HepG2 (cell line): ENCODE measurements around the gene GPSM1. TPM values are rescaled to one million over a fixed set of nuclear protein-coding genes. Genes with fewer than 3 reads are reported as not detected.

Experiments used
- ATAC-seq: fragments of 200-7000 bp; cut with Tn5 transposase; 3 replicates; pipeline ENCODE4 v1.9.1; 2020; ENCODE audit warnings: mild to moderate bottlenecking, moderate library complexity
- BruUV-seq: library from RNA; stranded (reverse); fragments of 400-500 nt; replicated peaks from 2 replicates; lab custom pipeline; 2021; lab: Mats Ljungman, UMichigan
- CTCF ChIA-PET: fragments of 300-600 bp; formaldehyde crosslinking; extraction: SDS; loops from one replicate; lab custom pipeline; 2021; ENCODE audit warnings: low total read pairs, inconsistent platforms, low intra/inter-chr PET ratio; lab: Yijun Ruan, JAX
- POLR2A ChIA-PET: fragments of 350-600 bp; sonication (Branson Sonifier 250); formaldehyde crosslinking; loops from one replicate; lab custom pipeline; 2020; ENCODE audit warnings: antibody characterized with exemption, inconsistent platforms; lab: Yijun Ruan, JAX
- DNase-seq: peaks from one replicate; pipeline ENCODE4 v3.0.0-alpha.2; 2015; ENCODE audit warnings: low spot score
- FAIRE-seq: peaks from 3 replicates; lab custom pipeline; 2011; peaks lifted over from hg19 to GRCh38; lab: Jason Lieb, UNC
- H2AFZ ChIP-seq: one replicate; pipeline ENCODE4 v1.6.1; 2011; ENCODE audit warnings: low read length, inconsistent platforms
- H3K27ac ChIP-seq: fragments of 300-600 bp; 3 replicates; pipeline ENCODE4 v1.8.0; 2011; ENCODE audit warnings: mixed run types, mild to moderate bottlenecking, mixed read lengths, low read length, inconsistent platforms; ENCODE audit not compliant: insufficient read depth; ENCODE audit errors: extremely low read length
- H3K27me3 ChIP-seq, 2 experiments: fragments of 200-600 bp in 1 of 2; 2 replicates in 1 of 2; 3 replicates in 1 of 2; pipeline versions ENCODE4 v1.6.0 to v1.8.0; 2011; ENCODE audit warnings: low read length in 2 of 2, mild to moderate bottlenecking in 2 of 2, moderate library complexity in 2 of 2, inconsistent platforms in 1 of 2; ENCODE audit not compliant: insufficient read depth in 2 of 2, control insufficient read depth in 1 of 2
- H3K36me3 ChIP-seq, 2 experiments: fragments of 200-600 bp in 1 of 2; replicated peaks in 1 of 2; 2 replicates in 1 of 2; 3 replicates in 1 of 2; pipeline versions ENCODE4 v1.5.1 to v1.8.0; 2011; ENCODE audit warnings: low read length in 2 of 2, inconsistent platforms in 1 of 2; ENCODE audit not compliant: insufficient read depth in 2 of 2, control insufficient read depth in 1 of 2
- H3K4me1 ChIP-seq: 2 replicates; pipeline ENCODE4 v1.5.1; 2012; ENCODE audit warnings: low read length, inconsistent platforms; ENCODE audit not compliant: insufficient read depth
- H3K4me2 ChIP-seq: 2 replicates; pipeline ENCODE4 v1.6.0; 2011; ENCODE audit warnings: low read depth, low read length, inconsistent platforms
- H3K4me3 ChIP-seq, 3 experiments: fragments of 200-600 bp in 1 of 3; sonication (generic), shearing (Covaris generic) in 1 of 3; replicated peaks in 1 of 3; 2 replicates each; pipeline ENCODE4 v1.5.1; 2011 to 2016; ENCODE audit warnings: low read length in 3 of 3, inconsistent platforms in 2 of 3, low read depth in 2 of 3, mild to moderate bottlenecking in 2 of 3, control low read depth in 1 of 3, mixed read lengths in 1 of 3; ENCODE audit not compliant: insufficient read depth in 1 of 3
- H3K79me2 ChIP-seq: one replicate; pipeline ENCODE4 v1.6.1; 2011; ENCODE audit warnings: low read length, inconsistent platforms; ENCODE audit not compliant: insufficient read depth
- H3K9ac ChIP-seq: 2 replicates; pipeline ENCODE4 v1.6.0; 2011; ENCODE audit warnings: mild to moderate bottlenecking, low read depth, low read length, inconsistent platforms; ENCODE audit not compliant: insufficient read depth
- H3K9me3 ChIP-seq: 2 replicates; pipeline ENCODE4 v1.5.1; 2012; ENCODE audit warnings: mild to moderate bottlenecking, low read length
- H4K20me1 ChIP-seq: 2 replicates; pipeline ENCODE4 v1.6.0; 2011; ENCODE audit warnings: inconsistent platforms, mild to moderate bottlenecking, low read length, moderate library complexity; ENCODE audit not compliant: insufficient read depth
- CBX5 ChIP-seq: sonication (generic); formaldehyde crosslinking; IDR thresholded peaks from 2 replicates; pipeline ENCODE4 v1.4.0; 2020; ENCODE audit warnings: missing genetic modification reagents, borderline replicate concordance
- FOXA3 ChIP-seq: IDR thresholded peaks from 2 replicates; pipeline ENCODE4 v1.6.1; 2016; ENCODE audit warnings: missing genetic modification reagents, missing compliant biosample characterization
- FOXK2 ChIP-seq: fragments of 450-650 bp; IDR thresholded peaks from 2 replicates; pipeline ENCODE4 v1.6.1; 2016
- GTF2F1 ChIP-seq: fragments of 150-350 bp; IDR thresholded peaks from 2 replicates; pipeline ENCODE4 v1.6.1; 2014; ENCODE audit warnings: low read length
- KLF12 ChIP-seq: sonication (generic); formaldehyde crosslinking; IDR thresholded peaks from 2 replicates; pipeline ENCODE4 v1.4.0; 2020; ENCODE audit warnings: missing genetic modification reagents, borderline replicate concordance
- NFKB2 ChIP-seq: sonication (generic); formaldehyde crosslinking; IDR thresholded peaks from 2 replicates; pipeline ENCODE4 v1.4.0; 2020; ENCODE audit warnings: missing genetic modification reagents, borderline replicate concordance
- PAX8 ChIP-seq: sonication (generic); formaldehyde crosslinking; IDR thresholded peaks from 2 replicates; pipeline ENCODE4 v1.8.0; 2022; ENCODE audit warnings: mild to moderate bottlenecking, missing genetic modification reagents, borderline replicate concordance
- SCMH1 ChIP-seq: sonication (generic); formaldehyde crosslinking; IDR thresholded peaks from 2 replicates; pipeline ENCODE4 v1.9.0; 2021; ENCODE audit warnings: missing genetic modification reagents, mild to moderate bottlenecking, borderline replicate concordance
- TSC22D2 ChIP-seq: sonication (generic); formaldehyde crosslinking; IDR thresholded peaks from 2 replicates; pipeline ENCODE4 v1.5.1; 2020; ENCODE audit warnings: missing genetic modification reagents, mild to moderate bottlenecking, borderline replicate concordance
- ZFP41 ChIP-seq: sonication (generic); formaldehyde crosslinking; IDR thresholded peaks from 2 replicates; pipeline ENCODE4 v1.4.0; 2020; ENCODE audit warnings: mild to moderate bottlenecking, missing genetic modification reagents, borderline replicate concordance
- ZKSCAN8 ChIP-seq: IDR thresholded peaks from 2 replicates; pipeline ENCODE4 v1.6.1; 2016; ENCODE audit warnings: borderline replicate concordance, missing genetic modification reagents, missing compliant biosample characterization
- ZMYM2 ChIP-seq: sonication (generic); formaldehyde crosslinking; IDR thresholded peaks from 2 replicates; pipeline ENCODE4 v1.8.0; 2022; ENCODE audit warnings: mild to moderate bottlenecking, missing genetic modification reagents
- ZNF180 ChIP-seq: sonication (generic); formaldehyde crosslinking; IDR thresholded peaks from 2 replicates; pipeline ENCODE4 v1.4.0; 2020; ENCODE audit warnings: low read depth, missing genetic modification reagents, borderline replicate concordance
- ZNF383 ChIP-seq: sonication (generic); formaldehyde crosslinking; IDR thresholded peaks from 2 replicates; pipeline ENCODE4 v1.4.0; 2020; ENCODE audit warnings: missing genetic modification reagents, mild to moderate bottlenecking, borderline replicate concordance
- ZNF547 ChIP-seq: sonication (generic); formaldehyde crosslinking; IDR thresholded peaks from 2 replicates; pipeline ENCODE4 v1.5.1; 2020; ENCODE audit warnings: mild to moderate bottlenecking, missing genetic modification reagents
- ZNF644 ChIP-seq: IDR thresholded peaks from 2 replicates; pipeline ENCODE4 v1.6.1; 2016; ENCODE audit warnings: low read depth
- WGBS: methylation state at CpG from one replicate; pipeline ENCODE4 v1.1.6; 2017; ENCODE audit warnings: low lambda C conversion rate; 5-methylcytosine and 5-hydroxymethylcytosine counted together
- in situ Hi-C: cut with HindIII; loops from 2 replicates; pipeline ENCODE4 v1.10.0; 2017; ENCODE audit warnings: low pct_unique_long_range_greater_than_20kb; ENCODE audit not compliant: extremely low pct_ligation_motif_present
- intact Hi-C: fragments of 100-400 bp; cut with micrococcal nuclease; formaldehyde crosslinking; loops from one replicate; pipeline ENCODE4 v1.10.0; 2022; ENCODE audit not compliant: unreplicated experiment
- polyA plus RNA-seq, 8 experiments: library from polyadenylated mRNA; depleted of rRNA in 3 of 8; stranded (reverse) in 7 of 8; unstranded in 1 of 8; fragments of >200 nt; fragmentation: Illumina TruSeq in 4 of 8; extraction: Trizol in 4 of 8; gene quantifications; 2 replicates each; pipeline versions ENCODE4 v1.2.1 to v1.2.3, GENCODE V29; 2011 to 2016; ENCODE audit warnings: low read depth in 4 of 8, missing spikeins in 1 of 8, mixed read lengths in 1 of 8; ENCODE audit not compliant: insufficient read depth in 1 of 8
- total RNA-seq, 5 experiments: library from RNA; depleted of rRNA; stranded (reverse); fragments of >200 nt; fragmentation: Illumina TruSeq; extraction: Trizol; gene quantifications; 2 replicates each; pipeline ENCODE4 v1.2.3, GENCODE V29; 2016; ENCODE audit warnings: low read depth in 1 of 5
- TF ChIP-seq, protein P1 (sequence below): sonication (generic); formaldehyde crosslinking; IDR thresholded peaks from 2 replicates; pipeline ENCODE4 v1.8.1; 2023; ENCODE audit warnings: mild to moderate bottlenecking, missing genetic modification reagents

GPSM1 gene
- total and polyA plus RNA-seq, 2 of the 13 experiments (the other 11 are each of a cell fraction or from before 2014, with no cell fraction given), result 1.0 to 2.4 TPM

DNA sequence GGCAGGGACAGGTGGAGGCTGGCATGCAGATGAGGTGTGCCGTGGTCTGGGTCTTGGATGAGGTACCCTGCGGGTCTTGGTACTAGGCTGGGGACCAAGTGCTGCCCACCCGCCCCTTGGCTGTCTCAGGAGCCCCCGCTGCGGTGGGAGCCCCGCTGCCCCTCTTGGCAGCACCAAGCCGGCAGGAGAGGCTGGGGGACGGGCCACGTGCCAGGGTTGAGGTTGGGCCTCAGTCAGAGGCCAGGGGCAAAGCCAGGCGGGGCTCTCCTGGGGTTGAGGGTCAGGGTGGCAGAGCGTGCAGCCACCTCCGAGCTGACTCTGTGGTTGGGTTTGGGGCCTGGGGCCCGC is 44.2 kb downstream of the GPSM1 start:
- Histone ChIP-seq H3K27me3 (no peaks in the 10 kb centered on the region; a peak in 1 of 5 replicates), H3K4me2 (no peak overlapping the region), H3K79me2 (no peaks in the 10 kb centered on the region), H2AFZ (no peak overlapping the region), H3K9me3 (no peaks in the 10 kb centered on the region), H3K27ac (no peak overlapping the region), H3K36me3 (peaks cover 0 to 2% of the 10 kb centered on the region in 2 experiments; a peak in 1 of 5 replicates), H3K4me1 (peaks cover 20% of the 10 kb centered on the region), H4K20me1 (no peaks in the 10 kb centered on the region), H3K4me3 (no peak overlapping the region), H3K9ac (no peak overlapping the region)
- BruUV-seq, result no TSS peak
- CTCF ChIA-PET, result interaction anchor here (3.1 kb wide), 1 partner anchor 32 kb away, joined by 18 read pairs; no protein-coding TSS in a partner anchor
- DNase-seq, result no peak
- WGBS, result 100% methylated on average over 4 of the region's 13 CpGs
- intact Hi-C loops (loop anchor here (5.0 kb wide), 1 partner anchor 34 kb away; no protein-coding TSS in a partner anchor), in situ Hi-C loops (no loop called here)
- POLR2A ChIA-PET, result interaction anchor here (4.0 kb wide), 1 partner anchor 8 kb away, joined by 38 read pairs; the partner anchor contains the start of gene DNLZ
- no peak for TF ChIP-seq ZNF547 (CRISPR knock-in tag)
- TF ChIP-seq, protein P1, sequence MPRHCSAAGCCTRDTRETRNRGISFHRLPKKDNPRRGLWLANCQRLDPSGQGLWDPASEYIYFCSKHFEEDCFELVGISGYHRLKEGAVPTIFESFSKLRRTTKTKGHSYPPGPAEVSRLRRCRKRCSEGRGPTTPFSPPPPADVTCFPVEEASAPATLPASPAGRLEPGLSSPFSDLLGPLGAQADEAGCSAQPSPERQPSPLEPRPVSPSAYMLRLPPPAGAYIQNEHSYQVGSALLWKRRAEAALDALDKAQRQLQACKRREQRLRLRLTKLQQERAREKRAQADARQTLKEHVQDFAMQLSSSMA, result no peak
- TF ChIP-seq KLF12 (CRISPR knock-in tag), result no peak
- no peak for TF ChIP-seq NFKB2 (CRISPR knock-in tag)
- no peak for TF ChIP-seq ZNF383 (CRISPR knock-in tag)
- TF ChIP-seq ZFP41 (CRISPR knock-in tag), result no peak
- no peak for TF ChIP-seq ZKSCAN8 (CRISPR knock-in tag)
- TF ChIP-seq ZMYM2 (CRISPR knock-in tag), result no peak
- TF ChIP-seq SCMH1 (CRISPR knock-in tag), result no peak
- TF ChIP-seq GTF2F1, result no peak
- TF ChIP-seq ZNF644, result no peak
- no peak for TF ChIP-seq CBX5 (CRISPR knock-in tag)
- no peak for TF ChIP-seq PAX8 (CRISPR knock-in tag)
- TF ChIP-seq TSC22D2 (CRISPR knock-in tag), result no peak
- TF ChIP-seq ZNF180, result no peak
- no peak for TF ChIP-seq FOXA3 (CRISPR knock-in tag)
- no peak for TF ChIP-seq FOXK2
- FAIRE-seq, result no peak
- ATAC-seq, result no peak
